GM21367 (cell line): Measurements from ENCODE around the gene SPPL2B.
"Not testable (repeated sequence)": the region's sequence is repeated elsewhere in the genome, so short reads cannot be mapped to it uniquely, and the experiment has no call there.

ENCODE experiments used
- ATAC-seq: cut with Tn5 transposase; IDR thresholded peaks from one replicate; pipeline ENCODE4 v1.9.1; 2021; ENCODE audit not compliant: unreplicated experiment

SPPL2B gene

GRCh38 chr19:2336528-2337328 is 8.2 kb downstream of the SPPL2B start:
- no peak for ATAC-seq

- ATAC-seq, result no peak
These were observed 8.8 kb downstream of the SPPL2B start for GRCh38 chr19:2337329-2337707.

- no peak for ATAC-seq
These were observed 9.7 kb downstream of the SPPL2B start for GRCh38 chr19:2338055-2338615.

- no peak for ATAC-seq
These were observed 10.5 kb downstream of the SPPL2B start for GRCh38 chr19:2338751-2339643.

GRCh38 chr19:2339644-2340310 is 11.3 kb downstream of the SPPL2B start:
- ATAC-seq, result no peak

- ATAC-seq, result no peak
These were observed 12.2 kb downstream of the SPPL2B start for GRCh38 chr19:2340496-2341243.

- no peak for ATAC-seq
These were observed 12.8 kb downstream of the SPPL2B start for GRCh38 chr19:2341244-2341751.

- ATAC-seq, result no peak
These were observed 13.5 kb downstream of the SPPL2B start for GRCh38 chr19:2341982-2342381.

- ATAC-seq, result no peak
These were observed 14.3 kb downstream of the SPPL2B start for GRCh38 chr19:2342656-2343288.

GRCh38 chr19:2343289-2343982 is 15.0 kb downstream of the SPPL2B start:
- no peak for ATAC-seq

GRCh38 chr19:2344381-2344870 is 15.9 kb downstream of the SPPL2B start:
- ATAC-seq, result no peak

- no peak for ATAC-seq
These were observed 16.6 kb downstream of the SPPL2B start for GRCh38 chr19:2345076-2345475.

- ATAC-seq, result no peak
These were observed 17.5 kb downstream of the SPPL2B start for GRCh38 chr19:2345794-2346663.

GRCh38 chr19:2349818-2350217 is 21.3 kb downstream of the SPPL2B start:
- not testable (repeated sequence) for ATAC-seq

GRCh38 chr19:2350656-2351055 is 22.2 kb downstream of the SPPL2B start:
- ATAC-seq, result no peak

GRCh38 chr19:2351591-2351990 is 23.1 kb downstream of the SPPL2B start:
- no peak for ATAC-seq

GRCh38 chr19:2352121-2352520 is 23.6 kb downstream of the SPPL2B start:
- ATAC-seq, result no peak
